GM18502 (cell line): ENCODE measurements around the gene DCHS2.

Source experiments
- ATAC-seq: cut with Tn5 transposase; IDR thresholded peaks from one replicate; pipeline ENCODE4 v1.9.1; 2021; ENCODE audit warnings: mild to moderate bottlenecking; ENCODE audit not compliant: unreplicated experiment, poor library complexity

Gene DCHS2

DNA sequence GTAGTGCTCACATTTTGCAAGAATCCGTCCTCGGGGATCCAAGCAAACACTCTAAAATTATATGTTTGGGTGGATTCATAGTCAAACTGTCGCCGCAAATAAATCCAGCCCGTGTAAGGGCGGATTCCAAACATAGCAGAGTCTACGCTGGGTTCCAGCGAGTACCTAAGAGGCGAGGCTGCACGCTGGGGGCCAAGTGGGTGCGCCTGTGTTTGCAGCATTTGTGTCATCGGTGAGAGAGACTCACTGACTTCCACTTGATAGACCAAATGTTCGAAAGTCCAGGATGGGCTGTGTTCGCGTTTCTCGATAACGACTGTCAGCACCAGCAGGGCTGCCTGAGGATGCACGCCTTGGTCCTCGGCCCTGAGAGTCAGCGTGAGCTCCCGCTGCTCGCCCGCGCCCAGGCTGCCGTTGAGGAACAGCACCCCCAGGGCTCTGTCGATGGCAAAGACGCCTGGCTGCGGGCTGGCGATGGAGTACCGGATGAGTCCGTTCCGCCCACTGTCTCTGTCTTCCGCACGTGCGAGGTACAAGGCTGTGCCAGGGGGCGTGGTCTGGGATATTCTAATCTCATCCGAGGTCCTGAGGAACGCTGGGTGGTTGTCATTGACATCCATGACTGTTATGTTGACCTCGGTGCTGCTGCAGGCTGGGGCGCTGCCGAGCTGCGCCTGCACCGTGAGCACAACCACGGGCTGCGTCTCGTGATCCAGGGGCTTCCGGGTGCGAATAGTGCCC, 158.7 kb downstream of the DCHS2 start:
- ATAC-seq = peak; percentile 81

DNA sequence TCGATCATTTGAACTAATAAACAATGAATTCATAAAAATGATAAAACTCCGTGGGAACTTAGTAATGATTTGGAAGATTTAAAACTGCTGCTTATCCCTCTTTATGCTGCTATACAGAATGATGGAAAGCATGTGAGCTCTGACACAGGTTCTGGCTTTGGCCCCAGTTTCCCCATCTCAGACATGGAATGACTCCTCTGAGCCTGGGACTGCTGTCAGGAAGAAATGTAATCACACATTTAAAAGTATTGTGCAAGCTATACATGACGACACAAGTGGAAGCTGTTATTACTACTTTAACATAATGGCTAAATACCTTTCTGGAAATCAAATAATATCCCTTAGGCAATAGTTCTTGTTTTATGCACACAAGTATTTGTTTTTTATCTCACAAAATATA, 161.7 kb downstream of the DCHS2 start:
- ATAC-seq = no peak

DNA sequence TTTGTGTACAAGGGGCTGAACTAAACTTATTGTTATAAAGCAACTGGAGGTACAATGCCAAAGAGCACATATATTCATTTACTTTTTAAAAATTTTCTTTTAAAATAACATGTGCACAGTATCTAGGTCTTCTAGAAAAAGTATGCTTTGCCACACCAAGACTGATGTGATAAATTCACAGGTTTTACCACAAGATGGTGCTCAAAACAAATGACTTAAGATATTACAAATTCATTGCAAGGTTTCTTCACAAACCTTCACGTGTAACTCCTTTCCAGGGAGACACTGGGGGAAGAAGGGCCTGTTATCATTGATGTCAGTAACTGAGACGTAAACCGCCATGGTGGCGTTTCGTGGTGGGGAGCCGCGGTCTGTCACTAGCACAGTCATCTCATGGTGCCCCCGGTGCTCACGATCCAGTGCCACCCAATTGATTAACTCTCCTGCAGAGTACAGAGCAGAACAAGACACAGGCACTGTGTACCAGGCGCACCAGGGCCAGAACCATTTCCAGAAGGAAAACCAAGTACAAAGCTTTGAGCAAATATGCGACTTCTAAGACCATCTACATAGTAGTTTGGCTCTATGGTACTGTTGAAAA, 162.2 kb downstream of the DCHS2 start:
- peak; percentile 39 for ATAC-seq

DNA sequence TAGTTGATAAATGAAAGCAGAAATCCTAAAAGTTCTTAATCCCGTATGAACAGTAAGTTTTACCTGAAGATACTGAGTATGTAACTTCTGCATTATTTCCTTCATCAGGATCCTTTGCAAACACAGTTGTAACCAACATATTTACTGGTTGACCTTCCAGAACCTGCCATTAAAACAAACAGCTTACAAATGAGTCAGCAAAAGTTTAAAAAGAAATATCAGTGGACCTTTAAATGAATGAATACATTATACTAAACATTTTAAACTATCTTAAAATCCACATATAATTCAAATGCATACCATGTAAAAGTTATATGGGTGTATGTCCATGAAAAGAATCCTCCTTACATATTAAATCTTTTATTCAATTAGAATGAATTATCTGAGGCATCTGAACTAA, 163.6 kb downstream of the DCHS2 start:
- ATAC-seq = no peak

DNA sequence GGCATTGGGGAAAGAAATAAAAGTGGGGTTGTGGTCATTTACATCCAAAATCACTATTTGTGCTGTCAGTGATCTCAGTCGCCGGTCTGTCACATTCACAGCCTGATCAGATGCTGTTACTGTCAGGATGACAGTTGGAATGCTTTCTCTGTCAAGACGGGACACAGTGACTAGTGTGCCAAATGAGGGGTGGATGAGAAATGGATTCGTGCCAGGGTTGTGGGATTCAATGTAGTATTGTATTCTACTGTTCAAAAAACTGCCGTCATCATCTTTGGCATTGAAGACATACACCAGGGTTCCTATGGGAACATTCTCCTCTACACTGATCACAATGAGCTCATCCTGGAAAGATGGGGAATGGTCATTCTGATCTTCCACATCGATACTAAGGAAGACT, 171.1 kb downstream of the DCHS2 start:
- ATAC-seq = no peak

DNA sequence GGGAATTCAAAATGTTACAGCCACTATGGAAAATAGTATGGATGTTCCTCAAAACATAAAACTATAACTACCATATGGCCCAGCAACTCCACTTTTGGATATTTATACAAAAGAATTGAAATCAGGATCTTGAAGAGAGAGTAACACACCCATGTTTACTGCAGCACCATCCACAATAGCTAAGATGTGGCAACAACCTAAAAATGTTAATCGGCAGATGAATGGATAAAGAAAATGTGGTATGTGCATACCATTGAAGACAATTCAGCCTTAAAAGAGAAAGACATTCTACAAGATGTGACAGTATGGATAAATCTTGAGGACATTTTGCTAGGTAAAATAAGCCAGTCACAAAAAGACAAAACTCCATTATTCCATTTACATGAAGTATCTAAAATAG, 171.9 kb downstream of the DCHS2 start:
- ATAC-seq = no peak

DNA sequence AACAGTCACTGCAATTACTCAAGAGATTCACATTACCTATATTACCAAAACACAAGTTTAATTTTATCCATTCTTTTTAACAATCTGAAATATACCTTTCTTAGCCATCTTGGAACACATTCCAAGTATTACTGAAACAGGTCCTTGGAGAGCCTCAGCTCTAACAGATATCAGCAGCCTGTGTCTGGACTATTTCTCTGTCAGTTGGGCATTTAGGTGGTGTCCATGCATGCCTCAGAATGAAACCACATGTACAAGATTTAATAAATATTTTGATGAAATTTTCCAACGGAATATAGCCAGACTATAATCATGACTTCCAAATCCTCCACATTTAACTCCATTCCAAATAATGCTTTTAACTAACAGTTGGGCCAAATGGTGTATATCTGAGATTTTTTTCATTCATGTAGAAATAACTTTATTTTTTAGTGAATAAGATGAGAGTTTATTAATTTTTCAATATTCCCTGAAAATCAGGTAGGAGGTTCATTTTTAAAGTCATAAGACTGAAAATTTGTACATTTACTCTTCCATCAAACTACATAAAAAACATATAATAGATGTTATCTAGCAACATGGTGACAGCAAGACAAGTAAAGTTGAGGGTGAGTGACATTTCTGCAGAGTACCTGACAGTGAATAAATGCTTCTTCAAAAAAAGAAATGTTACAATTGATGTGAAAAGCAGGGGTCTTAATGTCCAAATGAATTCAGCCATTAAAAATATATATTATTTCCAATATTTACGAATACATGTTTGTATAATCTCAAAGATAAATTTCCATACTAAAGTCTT, 174.2 kb downstream of the DCHS2 start:
- no peak for ATAC-seq

DNA sequence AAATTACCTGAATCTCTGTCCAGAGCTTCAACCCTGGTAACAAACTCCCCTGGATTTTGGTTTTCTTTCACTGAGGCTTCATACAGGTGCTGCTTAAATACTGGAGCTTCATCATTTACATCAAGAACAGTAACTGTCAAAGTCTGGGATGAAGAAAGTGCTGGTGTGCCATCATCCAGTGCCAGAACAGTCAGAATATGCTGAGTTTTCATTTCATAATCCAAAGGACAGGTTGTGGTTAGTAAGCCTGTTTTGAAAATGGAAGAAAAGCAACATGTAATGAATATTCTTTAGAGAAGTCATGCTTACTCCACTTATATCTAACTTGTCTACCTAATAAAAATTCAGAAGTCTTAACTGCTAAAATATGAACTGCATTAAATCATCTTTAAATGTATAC, 175.9 kb downstream of the DCHS2 start:
- ATAC-seq = no peak

DNA sequence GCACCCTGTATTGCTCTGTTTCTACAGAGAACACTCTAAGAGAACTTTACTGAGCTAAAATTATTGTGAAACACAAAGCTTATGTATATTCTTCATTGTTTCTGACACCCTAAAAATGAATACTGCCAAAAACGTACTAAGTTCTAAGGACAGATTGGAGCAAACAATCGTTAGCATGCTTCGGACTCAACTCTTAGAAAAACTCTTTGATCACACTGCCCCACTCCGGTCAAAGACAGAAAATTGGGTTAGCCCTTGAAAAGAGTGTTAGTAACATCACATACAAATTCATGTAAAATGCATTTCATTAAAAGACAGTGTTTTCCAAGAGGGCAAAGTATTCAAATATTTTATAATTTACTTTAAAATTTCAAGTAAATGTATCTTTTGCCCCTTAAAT, 177.4 kb downstream of the DCHS2 start:
- ATAC-seq = no peak

DNA sequence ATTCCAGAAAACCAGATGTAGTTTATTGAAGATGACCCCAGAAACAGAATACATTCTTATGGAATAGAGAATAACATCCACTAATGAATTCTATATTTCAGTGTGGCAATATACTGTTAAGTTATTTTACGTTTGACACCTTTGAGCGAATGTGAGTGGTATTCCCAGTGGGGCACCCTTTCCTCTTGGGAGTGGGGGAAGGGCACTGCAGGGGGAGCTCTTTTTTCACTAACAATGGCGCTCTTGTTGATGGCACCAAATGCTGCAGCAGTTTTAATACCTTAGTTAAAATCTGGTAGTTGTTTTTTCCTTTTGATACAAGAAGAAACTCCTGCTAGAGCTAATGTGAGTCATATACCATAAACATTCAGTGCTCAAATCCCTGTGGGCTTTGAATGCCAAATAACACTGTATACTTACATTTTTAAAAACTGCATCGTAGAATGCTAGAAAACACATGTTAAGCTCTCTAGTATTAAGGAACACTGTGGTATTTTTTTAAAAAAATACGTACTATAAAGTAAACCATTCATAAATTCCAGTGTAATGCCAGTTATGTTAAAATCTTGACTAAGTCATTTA, 178.5 kb downstream of the DCHS2 start:
- no peak for ATAC-seq

DNA sequence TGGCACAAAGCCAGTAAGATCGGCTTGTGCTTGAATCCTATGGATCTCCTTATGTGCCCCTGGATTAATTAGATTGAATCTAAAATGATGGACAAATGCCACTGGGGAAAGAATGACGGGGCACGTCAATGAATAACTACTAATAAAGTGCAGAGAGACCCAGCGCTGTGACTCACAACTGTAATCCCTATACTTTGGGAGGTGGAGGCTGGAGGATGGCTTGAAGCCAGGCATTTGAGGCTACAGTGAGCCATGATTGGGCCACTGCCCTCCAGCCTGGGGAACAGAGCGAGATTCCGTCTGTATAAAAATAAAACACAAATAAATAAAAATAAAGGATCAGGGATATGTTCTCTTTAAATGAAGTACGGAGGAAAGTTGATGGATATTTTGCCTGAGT, 179.4 kb downstream of the DCHS2 start:
- no peak for ATAC-seq

DNA sequence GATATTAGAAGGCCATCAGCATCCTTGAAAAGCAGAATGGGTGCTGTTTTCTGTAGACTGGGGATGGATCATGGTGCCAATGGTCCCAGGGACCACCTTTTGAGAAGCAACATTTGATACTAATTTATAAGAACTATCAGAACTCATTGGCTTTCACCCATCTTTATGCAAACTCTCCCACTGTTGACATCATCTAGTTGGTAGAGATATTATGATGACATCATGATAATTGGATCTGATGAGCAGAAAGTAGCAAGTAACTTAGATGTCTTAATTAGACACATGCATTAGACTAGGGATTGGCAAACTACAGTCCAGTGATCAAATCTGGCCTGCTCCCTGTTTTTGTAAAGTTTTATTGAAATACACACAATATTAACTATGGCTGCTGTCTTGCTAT, 181.0 kb downstream of the DCHS2 start:
- ATAC-seq = no peak

DNA sequence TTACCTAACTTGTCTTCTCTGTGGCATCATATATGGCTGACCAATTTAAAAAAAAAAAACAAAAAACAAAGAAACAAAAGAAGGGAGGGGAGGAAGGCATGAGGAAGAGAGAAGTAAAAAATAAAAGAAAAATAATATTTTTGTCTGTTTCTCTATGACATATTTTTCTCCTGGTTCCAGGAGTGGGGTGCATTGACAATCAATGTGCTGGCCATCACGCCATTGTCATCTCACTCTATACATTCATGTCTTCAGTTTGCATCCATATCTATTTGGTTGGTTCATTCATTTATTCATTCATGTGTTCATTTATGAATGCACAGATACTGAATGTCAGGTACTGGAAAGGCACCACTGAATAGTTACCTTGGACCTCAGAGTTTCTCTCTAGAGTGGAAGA, 183.4 kb downstream of the DCHS2 start:
- ATAC-seq = no peak

DNA sequence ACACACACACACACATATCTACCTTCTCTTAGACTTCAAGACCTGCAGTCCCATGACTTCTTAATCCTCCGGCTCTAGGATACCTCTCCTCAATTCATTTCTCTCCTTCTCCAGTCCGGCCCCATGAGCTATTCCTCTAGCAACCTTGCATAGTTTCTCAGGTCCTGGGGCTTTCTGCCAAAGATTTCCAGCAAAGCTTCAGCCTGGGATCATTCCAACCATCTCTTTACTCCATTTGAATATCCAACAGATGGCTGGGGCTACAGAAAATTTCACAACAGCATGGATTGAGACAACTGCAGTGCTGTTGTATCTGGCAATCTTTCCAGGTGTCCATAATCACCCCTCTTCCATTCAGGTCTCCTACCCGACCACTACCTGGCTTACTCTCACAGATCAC, 184.1 kb downstream of the DCHS2 start:
- ATAC-seq = no peak

DNA sequence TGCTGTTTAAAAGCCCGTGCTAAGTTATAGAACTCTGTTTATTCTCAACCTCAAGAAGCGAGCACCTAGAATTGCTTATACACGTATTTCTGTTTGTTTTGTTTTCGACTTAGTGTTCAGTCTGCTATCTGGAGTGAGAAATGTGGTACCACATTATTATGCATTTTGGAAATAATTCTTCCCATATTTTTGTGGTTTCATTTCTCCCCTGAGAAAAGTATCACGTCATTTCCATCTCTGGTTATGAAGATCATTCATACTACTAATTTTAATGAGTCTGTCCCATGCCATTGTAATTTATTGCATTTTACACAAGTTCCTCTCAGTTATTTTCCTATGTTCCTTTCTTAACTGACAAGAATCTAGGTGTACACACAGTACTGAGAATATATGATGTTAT, 186.0 kb downstream of the DCHS2 start:
- ATAC-seq = no peak

DNA sequence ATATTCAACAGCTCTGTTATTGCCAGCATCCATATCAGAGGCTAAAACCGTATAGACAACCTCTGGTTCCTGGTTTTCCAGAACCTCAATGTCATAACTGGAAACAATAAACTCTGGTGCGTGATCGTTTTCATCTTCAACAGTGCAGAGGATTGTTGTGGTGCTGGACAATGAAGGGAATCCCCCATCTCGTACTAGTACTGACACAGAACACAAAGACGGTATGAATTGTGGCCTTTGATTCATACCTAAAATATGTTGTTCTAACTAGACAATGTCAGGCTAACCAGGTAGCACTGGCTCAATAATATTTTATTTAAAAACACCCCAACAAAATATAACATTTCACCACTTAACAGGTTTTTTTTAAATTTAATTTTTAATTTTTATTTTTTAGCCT, 186.9 kb downstream of the DCHS2 start:
- no peak for ATAC-seq

DNA sequence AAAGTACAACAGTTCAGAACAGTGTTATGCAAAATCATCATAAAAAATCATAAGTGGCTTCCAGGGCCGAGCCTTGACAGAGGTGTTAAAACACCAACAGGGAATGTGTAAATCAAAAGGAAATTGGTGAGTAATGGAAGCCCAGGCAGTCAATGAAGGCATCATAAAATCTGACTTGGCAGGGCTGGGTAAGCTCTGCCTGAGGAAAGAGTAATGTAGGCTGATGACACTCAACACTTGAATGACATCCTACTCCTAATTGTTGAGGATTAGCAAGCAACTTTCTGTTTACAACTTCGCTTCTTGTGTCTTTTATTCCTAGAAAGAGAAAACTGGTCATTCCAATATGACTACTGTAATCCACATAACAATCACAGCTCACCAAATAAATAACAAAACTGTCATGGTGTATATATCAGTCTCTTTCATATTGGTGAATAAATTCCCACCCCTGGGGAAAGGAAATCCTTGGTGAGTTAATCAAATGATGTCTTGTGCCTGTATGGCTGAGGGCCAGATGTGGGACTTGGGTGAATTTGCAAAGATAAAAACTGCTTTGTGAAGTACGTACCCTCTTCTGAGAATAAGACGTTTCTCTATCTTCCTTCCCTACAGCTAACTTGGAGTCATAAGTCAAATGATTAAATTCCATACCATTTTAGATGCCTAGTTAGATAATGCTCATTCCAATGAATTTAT, 196.8 kb downstream of the DCHS2 start:
- ATAC-seq = no peak

DNA sequence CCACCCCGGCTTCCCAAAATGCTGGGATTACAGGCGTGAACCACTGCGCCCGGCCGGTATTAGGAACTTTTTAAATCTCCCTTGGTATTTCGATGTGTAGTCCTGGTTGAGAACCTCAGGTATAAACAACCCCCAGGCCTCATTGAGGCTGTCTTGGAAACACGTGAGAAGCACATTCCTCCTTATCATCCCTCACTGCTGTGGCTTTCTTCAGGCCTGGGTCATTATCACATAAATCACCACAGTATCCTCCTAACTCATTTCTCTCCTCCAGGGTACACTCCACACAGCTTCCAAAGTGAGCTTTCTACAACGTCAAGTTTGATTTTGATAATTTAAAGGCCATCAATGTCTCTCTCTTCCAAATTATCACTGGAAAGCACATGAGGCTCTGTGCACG, 198.2 kb downstream of the DCHS2 start:
- no peak for ATAC-seq

DNA sequence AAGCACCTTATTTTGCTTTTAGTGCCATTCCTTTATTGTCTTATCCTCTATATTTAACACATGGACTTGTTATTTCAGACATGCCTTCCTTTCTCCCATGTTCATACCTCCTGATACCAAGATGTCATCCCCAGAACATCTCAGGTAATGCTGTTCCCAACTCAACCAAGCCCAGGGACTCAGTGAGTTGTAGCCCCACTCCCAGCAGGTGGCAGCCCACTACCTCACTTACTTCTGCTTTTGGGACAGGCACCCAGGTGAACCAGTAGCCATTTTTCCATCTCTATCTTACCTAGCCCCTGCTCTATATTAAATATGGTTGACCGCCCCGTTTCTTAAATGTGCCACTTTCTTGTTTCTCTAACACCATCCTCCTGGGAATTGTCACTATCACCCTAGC, 199.0 kb downstream of the DCHS2 start:
- no peak for ATAC-seq

DNA sequence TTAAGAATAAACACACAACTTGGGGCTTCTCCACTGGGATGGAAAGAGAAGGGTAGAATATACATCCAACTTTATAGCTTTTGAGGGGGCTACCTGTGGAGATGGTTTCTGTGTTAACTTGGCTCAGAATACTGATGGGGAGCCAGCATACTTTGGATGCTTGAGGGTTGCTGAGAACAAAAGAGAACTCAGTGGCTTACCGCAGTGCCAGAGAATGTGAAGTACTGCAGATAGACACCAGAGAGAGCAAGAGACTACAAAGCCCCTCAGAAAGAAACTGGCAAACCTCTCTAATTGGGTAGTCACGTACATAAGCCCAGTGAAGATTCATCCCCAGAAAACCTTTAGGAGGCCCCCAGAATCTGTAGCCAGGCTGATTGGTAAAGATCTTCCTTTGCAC, 214.4 kb downstream of the DCHS2 start:
- no peak for ATAC-seq

DNA sequence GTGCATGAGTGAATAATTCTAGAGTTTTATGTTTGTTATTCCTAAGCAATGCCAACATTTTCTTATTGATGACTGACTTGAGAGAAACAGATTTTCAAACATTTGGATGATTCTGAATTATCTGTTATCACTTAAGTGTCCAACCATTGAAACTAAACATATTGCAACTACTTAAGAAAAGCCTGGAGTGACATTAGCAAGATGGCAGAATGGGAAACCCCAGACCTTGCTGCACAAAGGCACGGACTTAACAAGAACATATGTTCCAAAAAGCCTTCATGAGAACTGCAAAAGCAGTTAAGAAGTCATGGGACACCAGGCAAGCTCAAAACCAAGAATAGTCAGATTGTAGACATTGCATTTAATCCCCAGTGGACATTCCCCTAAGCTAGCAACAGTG, 215.1 kb downstream of the DCHS2 start:
- no peak for ATAC-seq
